ENCODE data around the gene TCERG1L.
"Not testable (repeated sequence)": the region's sequence is repeated elsewhere in the genome, so short reads cannot be mapped to it uniquely, and the experiment has no call there.

TCERG1L gene

GRCh38 chr10:131154306-131155025 lies 157.1 kb downstream of the TCERG1L start:
- H3K27ac ChIP-seq, result no peak overlapping the region
- no peak for DNase-seq (ENCODE audit: low read depth, low spot score)

DNA sequence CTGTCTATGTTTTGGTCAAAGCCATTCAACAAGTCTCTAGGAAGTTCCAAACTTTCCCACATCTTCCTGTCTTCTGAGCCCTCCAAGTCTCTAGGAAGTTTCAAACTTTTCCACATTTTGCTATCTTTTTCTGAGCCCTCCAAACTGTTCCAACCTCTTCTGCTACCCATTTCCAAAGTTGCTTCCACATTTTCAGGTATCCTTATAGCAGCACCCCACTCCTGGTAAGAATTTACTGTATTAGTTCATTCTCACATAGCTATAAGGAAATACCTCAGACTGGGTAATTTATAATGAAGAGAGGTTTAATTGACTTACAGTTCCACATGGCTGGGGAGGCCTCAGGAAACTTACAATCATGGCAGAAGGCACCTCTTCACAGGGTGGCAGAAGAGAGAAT lies 159.1 kb downstream of the TCERG1L start:
- H3K27ac ChIP-seq; DNase-seq (ENCODE audit: low read depth, low spot score): not testable (repeated sequence)

- no peak for DNase-seq (ENCODE audit: low read depth, low spot score)
- no peak overlapping the region for H3K27ac ChIP-seq
Observed at GRCh38 chr10:131150126-131150525, 161.4 kb downstream of the TCERG1L start.

DNA sequence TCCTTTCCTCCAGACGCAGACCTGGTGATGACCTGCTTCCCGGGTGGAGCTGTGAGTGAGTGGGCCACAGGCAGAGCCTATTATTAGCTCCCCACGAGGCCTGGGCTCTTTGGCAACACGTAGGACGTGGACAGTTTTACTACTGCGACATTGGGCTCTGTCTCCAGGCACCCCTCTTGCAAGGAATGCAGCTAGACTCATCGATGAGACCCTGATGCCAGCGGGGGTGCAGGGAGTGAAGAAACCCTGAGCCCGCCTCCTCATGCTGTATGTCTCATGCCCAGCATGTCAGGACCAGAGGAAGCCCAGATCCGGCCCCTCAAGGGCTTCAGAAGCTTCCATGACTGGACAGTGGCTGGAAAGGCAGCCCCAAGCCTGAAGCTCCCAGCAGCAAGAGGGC lies 161.9 kb downstream of the TCERG1L start:
- no peak for DNase-seq (ENCODE audit: low read depth, low spot score)
- no peak overlapping the region for H3K27ac ChIP-seq

GRCh38 chr10:131149111-131149510 lies 162.4 kb downstream of the TCERG1L start:
- no peak for DNase-seq (ENCODE audit: low read depth, low spot score)
- H3K27ac ChIP-seq, result no peak overlapping the region

- no peak for DNase-seq (ENCODE audit: low read depth, low spot score)
- H3K27ac ChIP-seq, result no peak overlapping the region
Observed at GRCh38 chr10:131148270-131148669, 163.3 kb downstream of the TCERG1L start.

DNA sequence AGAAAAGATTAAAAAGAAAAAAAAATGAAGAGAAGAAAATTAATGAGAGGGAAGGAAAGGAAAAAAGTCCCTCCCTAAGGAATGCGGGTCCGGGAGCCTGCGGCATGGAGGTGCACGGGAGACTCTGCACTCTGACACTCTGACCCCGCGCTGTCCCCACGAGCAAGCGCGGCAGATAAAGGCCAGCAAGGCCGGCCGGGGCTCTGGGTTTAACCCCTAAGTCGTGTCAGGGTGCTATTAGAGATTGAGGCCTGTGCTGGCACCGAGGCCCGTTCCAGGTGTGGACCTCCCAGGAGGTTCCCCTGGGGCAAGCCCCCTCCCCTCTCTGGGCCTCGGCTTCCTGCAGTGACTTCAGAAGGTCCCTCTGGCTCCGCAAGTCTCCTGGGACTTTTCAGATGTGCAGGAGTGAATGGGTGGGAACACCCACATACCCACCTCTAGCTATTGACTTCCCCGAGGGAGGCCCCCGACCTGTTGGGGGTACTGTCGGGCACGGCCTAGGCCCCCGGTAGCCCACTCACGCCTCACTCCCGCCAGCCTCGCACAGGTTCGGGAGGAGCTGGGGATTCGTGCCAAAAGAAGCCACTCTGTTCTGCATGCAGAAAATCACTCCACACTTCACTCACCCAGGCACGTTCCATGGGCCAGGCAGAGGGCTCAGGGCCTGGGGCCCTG lies 164.1 kb downstream of the TCERG1L start:
- no peak for DNase-seq (ENCODE audit: low read depth, low spot score)
- H3K27ac ChIP-seq, result no peak overlapping the region

- H3K27ac ChIP-seq, result no peak overlapping the region
- no peak for DNase-seq (ENCODE audit: low read depth, low spot score)
Observed at GRCh38 chr10:131146790-131147189, 164.7 kb downstream of the TCERG1L start.

- H3K27ac ChIP-seq, result no peak overlapping the region
- DNase-seq (ENCODE audit: low read depth, low spot score), result no peak
Observed at GRCh38 chr10:131145756-131146155, 165.8 kb downstream of the TCERG1L start.

GRCh38 chr10:131144711-131145375 lies 166.7 kb downstream of the TCERG1L start:
- DNase-seq (ENCODE audit: low read depth, low spot score), result no peak

DNA sequence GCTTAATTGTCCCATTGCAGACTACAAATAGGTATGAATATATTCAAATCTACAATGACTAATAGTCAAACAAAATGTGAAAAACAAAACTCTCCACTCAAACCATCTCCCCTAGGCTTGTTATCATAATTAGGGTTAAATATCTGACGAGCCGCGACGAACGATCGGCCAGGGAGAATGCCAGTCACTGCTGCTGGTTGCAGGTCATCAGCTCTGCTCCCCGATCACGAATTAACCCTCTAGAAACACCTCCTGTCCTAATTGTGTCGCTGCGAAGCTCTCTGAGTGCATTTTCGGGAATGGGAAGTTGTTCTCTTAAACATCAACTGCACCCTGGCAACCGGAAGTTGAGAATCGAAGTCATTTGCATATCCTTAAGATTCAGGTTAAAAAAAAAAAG lies 167.3 kb downstream of the TCERG1L start:
- H3K27ac ChIP-seq, result no peak overlapping the region
- DNase-seq (ENCODE audit: low read depth, low spot score), result no peak

More at GRCh38 chr10:131144711-131145375, 166.7 kb downstream of the TCERG1L start:
- H3K27ac ChIP-seq, result no peak overlapping the region

- no peak for DNase-seq (ENCODE audit: low read depth, low spot score)
- H3K27ac ChIP-seq, result no peak overlapping the region
Observed at GRCh38 chr10:131143425-131144165, 167.9 kb downstream of the TCERG1L start.

GRCh38 chr10:131142517-131143380 lies 168.8 kb downstream of the TCERG1L start:
- no peak overlapping the region for H3K27ac ChIP-seq
- DNase-seq (ENCODE audit: low read depth, low spot score), result no peak

DNA sequence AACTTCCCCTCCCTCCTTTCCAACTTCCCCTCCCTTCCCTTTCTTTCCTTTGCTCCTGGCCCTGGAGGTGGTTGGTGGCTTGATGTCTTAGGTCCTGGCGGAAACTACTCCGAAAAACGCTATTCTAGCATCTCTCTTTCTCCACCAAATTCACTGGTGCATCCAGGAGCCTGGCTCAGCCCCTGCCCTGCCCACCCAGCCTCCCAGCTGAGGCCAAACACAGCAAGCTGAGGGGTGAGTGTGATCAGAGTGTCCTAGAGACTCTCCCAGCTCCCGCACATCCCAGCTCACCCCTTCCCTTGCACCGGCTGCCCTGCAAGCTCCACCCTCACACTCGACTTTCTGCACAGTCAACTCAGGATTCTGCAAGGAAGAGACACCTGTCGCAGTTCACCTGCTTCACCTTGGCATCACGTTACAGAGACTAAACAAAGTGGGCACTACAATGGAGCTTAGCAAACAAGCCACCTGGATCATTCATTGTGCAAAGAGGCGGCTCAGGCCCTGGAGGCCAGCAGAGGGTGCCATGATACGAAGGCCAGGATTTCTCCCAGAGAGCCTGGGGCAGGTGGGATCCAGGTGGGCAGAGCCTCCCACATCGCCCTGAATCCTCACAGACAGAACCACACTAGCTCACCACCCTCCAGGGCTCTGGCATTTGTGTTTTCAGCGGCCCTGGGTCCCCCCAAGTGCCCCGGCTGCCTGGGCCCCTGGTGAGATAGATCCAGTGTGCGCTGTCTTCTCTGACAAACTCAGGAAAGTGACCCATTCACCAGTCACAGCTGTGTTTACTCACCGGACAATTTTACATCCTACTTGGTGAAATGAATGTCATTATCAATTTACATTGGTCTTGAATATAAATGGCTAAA lies 169.6 kb downstream of the TCERG1L start:
- no peak overlapping the region for H3K27ac ChIP-seq
- no peak for DNase-seq (ENCODE audit: low read depth, low spot score)

GRCh38 chr10:131141207-131141606 lies 170.3 kb downstream of the TCERG1L start:
- DNase-seq (ENCODE audit: low read depth, low spot score), result no peak

DNA sequence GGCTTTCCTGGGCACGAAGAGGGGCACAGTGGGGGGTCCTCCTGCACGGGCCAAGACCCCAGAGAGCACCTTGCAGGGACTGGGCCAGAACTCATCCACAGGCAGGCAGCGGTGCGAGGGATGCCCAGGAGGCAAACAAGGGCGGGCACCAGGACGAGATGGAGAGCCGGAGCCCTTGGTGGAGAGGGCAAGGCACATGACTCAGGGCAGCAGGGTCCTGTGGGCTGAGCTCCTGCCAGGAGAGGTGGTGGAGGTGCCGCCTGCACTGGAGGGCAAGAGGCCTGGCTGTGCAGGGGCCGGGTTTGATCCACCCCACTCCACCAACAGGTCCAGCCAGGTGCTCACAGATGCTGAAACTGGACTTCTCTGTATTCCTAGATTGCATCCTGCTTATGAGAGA lies 170.9 kb downstream of the TCERG1L start:
- H3K27ac ChIP-seq, result no peak overlapping the region
- DNase-seq (ENCODE audit: low read depth, low spot score), result no peak

More at GRCh38 chr10:131141207-131141606, 170.3 kb downstream of the TCERG1L start:
- no peak overlapping the region for H3K27ac ChIP-seq

DNA sequence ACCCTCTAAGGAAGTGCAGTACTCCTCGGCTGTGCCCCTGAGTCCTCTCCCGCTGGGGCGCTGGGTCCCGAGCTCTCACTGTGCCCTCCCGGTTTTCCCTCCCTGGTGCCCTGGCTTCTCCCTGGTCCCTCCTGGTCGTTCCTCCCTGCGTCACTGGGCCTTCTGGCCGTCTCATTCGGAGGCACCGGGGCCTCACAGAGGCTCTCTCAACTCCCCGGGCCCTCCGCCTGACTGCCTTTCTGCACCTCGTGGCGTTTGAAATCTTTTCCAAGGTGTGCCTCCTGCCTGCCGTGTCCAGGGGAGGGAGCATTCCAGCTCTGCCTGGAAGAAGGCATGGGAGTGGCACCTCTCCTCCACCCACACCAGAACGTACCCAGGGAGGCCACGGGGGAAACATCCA lies 174.3 kb downstream of the TCERG1L start:
- H3K27ac ChIP-seq, result no peak overlapping the region
- no peak for DNase-seq (ENCODE audit: low read depth, low spot score)

- H3K27ac ChIP-seq, result not testable (repeated sequence)
Observed at GRCh38 chr10:131136336-131136735, 175.2 kb downstream of the TCERG1L start.

GRCh38 chr10:131135716-131136115 lies 175.8 kb downstream of the TCERG1L start:
- no peak for DNase-seq (ENCODE audit: low read depth, low spot score)
- H3K27ac ChIP-seq, result no peak overlapping the region

More at GRCh38 chr10:131136336-131136735, 175.2 kb downstream of the TCERG1L start:
- DNase-seq (ENCODE audit: low read depth, low spot score), result not testable (repeated sequence)

Measured in epithelial cell of prostate (primary cell).